OCI-LY7 (cell line): ENCODE measurements around the gene PPL. TPM values are rescaled to one million over a fixed set of nuclear protein-coding genes. Genes with fewer than 3 reads are reported as not detected.
A peak's percentile ranks its signal among the peaks of the same experiment; 100 is the strongest.

Experiments
- BruUV-seq: library from RNA; stranded (reverse); fragments of 400-500 nt; replicated peaks from 2 replicates; lab custom pipeline; 2021; lab: Mats Ljungman, UMichigan
- CTCF ChIA-PET: fragments of 300-600 bp; sonication (Branson Sonifier 250); formaldehyde crosslinking; loops from one replicate; lab custom pipeline; 2022; ENCODE audit warnings: antibody characterized with exemption; ENCODE audit not compliant: unreplicated experiment; lab: Charles Lee
- POLR2A ChIA-PET: fragments of 300-600 bp; sonication (Branson Sonifier 250); formaldehyde crosslinking; loops from one replicate; lab custom pipeline; 2022; ENCODE audit warnings: antibody characterized with exemption; lab: Charles Lee
- DNase-seq: peaks from one replicate; pipeline ENCODE4 v3.0.0-alpha.2; 2015; ENCODE audit warnings: low spot score
- H2AFZ ChIP-seq: fragments of 200-600 bp; sonication (generic), shearing (Covaris generic); 2 replicates; pipeline ENCODE4 v1.6.1; 2014; ENCODE audit warnings: mild to moderate bottlenecking, antibody characterized with exemption, low read length, moderate library complexity
- H3K27ac ChIP-seq: fragments of 200-600 bp; sonication (generic); 2 replicates; pipeline ENCODE4 v1.5.1; 2014; ENCODE audit warnings: mixed run types, low read depth, mild to moderate bottlenecking, moderate library complexity, low read length, inconsistent platforms; ENCODE audit not compliant: poor library complexity, severe bottlenecking
- H3K36me3 ChIP-seq: fragments of 200-600 bp; sonication (generic); 2 replicates; pipeline ENCODE4 v1.6.1; 2014; ENCODE audit warnings: mild to moderate bottlenecking, antibody characterized with exemption, low read length, moderate library complexity, mixed read lengths; ENCODE audit not compliant: insufficient read depth
- H3K4me1 ChIP-seq: fragments of 200-600 bp; sonication (generic); 2 replicates; pipeline ENCODE4 v1.5.1; 2014; ENCODE audit warnings: mild to moderate bottlenecking, low read length; ENCODE audit not compliant: insufficient read depth, poor library complexity, severe bottlenecking
- H3K4me2 ChIP-seq: fragments of 200-600 bp; sonication (generic); 2 replicates; pipeline ENCODE4 v1.6.1; 2014; ENCODE audit warnings: mild to moderate bottlenecking, low read length
- H3K4me3 ChIP-seq: fragments of 200-600 bp; sonication (generic); 2 replicates; pipeline ENCODE4 v1.5.1; 2014; ENCODE audit warnings: mild to moderate bottlenecking, low read depth, low read length; ENCODE audit not compliant: poor library complexity, severe bottlenecking
- H3K79me2 ChIP-seq: fragments of 200-600 bp; sonication (generic); 2 replicates; pipeline ENCODE4 v1.6.1; 2016; ENCODE audit warnings: low read depth, mild to moderate bottlenecking, low read length, moderate library complexity, mixed read lengths; ENCODE audit not compliant: insufficient read depth
- H3K9me2 ChIP-seq: fragments of 200-600 bp; sonication (generic); 2 replicates; pipeline ENCODE4 v1.6.1; 2016; ENCODE audit warnings: mild to moderate bottlenecking, low read length, mixed read lengths; ENCODE audit not compliant: insufficient read depth
- H3K9me3 ChIP-seq: fragments of 200-600 bp; sonication (generic); 2 replicates; pipeline ENCODE4 v1.6.1; 2014; ENCODE audit warnings: mild to moderate bottlenecking, mixed run types, low read length, mixed read lengths
- H4K20me1 ChIP-seq: fragments of 200-600 bp; sonication (generic); 2 replicates; pipeline ENCODE4 v1.6.1; 2014; ENCODE audit warnings: mild to moderate bottlenecking, antibody characterized with exemption, low read length, moderate library complexity, mixed read lengths; ENCODE audit not compliant: insufficient read depth
- EZH2phosphoT487 ChIP-seq: fragments of 200-600 bp; sonication (generic); IDR thresholded peaks from 2 replicates; pipeline ENCODE4 v1.6.1; 2018; ENCODE audit warnings: low read depth, borderline replicate concordance, mild to moderate bottlenecking, mixed run types, antibody characterized with exemption, low read length, moderate library complexity, mixed read lengths
- intact Hi-C: fragments of 100-400 bp; cut with micrococcal nuclease; formaldehyde crosslinking; loops from one replicate; pipeline ENCODE4 v1.10.0; 2022; ENCODE audit not compliant: unreplicated experiment
- total RNA-seq, 2 experiments: library from RNA; depleted of rRNA in 1 of 2; stranded (reverse); fragments of >200 nt in 1 of 2; shearing (Covaris generic) in 1 of 2; gene quantifications; 2 replicates each; pipeline ENCODE4 v1.2.3, GENCODE V29; 2014 to 2022
- TF ChIP-seq, protein P1 (sequence below): fragments of 200-600 bp; sonication (generic); conservative IDR thresholded peaks from 2 replicates; pipeline ENCODE4 v1.5.1; 2014; ENCODE audit warnings: mild to moderate bottlenecking, antibody characterized with exemption, low read length, moderate library complexity, mixed read lengths

The PPL gene
- total RNA-seq, 2 experiments from 2014 or later, result not detected

DNA sequence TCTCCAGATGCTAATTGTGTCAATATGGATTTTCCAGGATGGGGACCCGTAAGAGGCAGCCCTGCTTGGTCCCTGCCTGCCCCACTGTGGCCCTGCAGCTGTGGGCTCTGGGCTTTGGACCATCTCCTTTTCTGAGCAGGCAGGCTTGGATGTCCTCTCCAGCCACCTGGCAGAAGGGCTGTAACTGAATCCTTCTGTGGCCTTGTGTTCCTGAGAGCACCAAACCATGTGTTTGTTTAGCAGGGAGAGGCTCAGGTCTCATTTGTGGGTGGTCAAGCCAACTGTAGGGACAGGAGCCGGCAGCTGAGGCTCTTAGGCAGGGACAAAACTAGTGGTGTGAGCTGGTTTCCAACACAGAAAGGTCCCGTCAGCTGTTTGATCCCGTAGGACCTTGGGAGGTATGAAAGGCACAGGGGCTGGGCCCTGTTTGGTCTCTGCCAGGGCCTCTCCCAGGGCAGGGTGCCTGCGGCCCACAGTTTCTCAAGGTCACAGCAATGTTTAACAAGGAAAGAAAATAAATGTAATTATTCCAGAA is 39.7 kb upstream of the PPL start:
- peaks cover 8% of the 10 kb centered on the region for H3K9me3 ChIP-seq
- no peaks in the 10 kb centered on the region for H3K9me2 ChIP-seq
- ChIA-PET POLR2A (interaction anchor here (0.6 to 1.0 kb wide), 2 partner anchors 11 to 698 kb away, joined by 4 read pairs; no protein-coding TSS in a partner anchor), CTCF (no interaction called here)
- H2AFZ ChIP-seq, result no peak overlapping the region
- H4K20me1 ChIP-seq, result no peaks in the 10 kb centered on the region
- TF ChIP-seq EZH2phosphoT487, result no peak
- TF ChIP-seq, protein P1, sequence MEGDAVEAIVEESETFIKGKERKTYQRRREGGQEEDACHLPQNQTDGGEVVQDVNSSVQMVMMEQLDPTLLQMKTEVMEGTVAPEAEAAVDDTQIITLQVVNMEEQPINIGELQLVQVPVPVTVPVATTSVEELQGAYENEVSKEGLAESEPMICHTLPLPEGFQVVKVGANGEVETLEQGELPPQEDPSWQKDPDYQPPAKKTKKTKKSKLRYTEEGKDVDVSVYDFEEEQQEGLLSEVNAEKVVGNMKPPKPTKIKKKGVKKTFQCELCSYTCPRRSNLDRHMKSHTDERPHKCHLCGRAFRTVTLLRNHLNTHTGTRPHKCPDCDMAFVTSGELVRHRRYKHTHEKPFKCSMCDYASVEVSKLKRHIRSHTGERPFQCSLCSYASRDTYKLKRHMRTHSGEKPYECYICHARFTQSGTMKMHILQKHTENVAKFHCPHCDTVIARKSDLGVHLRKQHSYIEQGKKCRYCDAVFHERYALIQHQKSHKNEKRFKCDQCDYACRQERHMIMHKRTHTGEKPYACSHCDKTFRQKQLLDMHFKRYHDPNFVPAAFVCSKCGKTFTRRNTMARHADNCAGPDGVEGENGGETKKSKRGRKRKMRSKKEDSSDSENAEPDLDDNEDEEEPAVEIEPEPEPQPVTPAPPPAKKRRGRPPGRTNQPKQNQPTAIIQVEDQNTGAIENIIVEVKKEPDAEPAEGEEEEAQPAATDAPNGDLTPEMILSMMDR, result no peak
- peak overlapping the region; percentile 25 for H3K4me2 ChIP-seq
- BruUV-seq, result no TSS peak
- peaks cover 30% of the 10 kb centered on the region for H3K4me1 ChIP-seq
- H3K36me3 ChIP-seq, result no peaks in the 10 kb centered on the region; the same call in 1 of the 2 replicates
- H3K4me3 ChIP-seq, result no peak overlapping the region
- intact Hi-C loops, result no loop called here
- no peaks in the 10 kb centered on the region for H3K79me2 ChIP-seq
- H3K27ac ChIP-seq, result peak overlapping the region; percentile 80
- no peak for DNase-seq

DNA sequence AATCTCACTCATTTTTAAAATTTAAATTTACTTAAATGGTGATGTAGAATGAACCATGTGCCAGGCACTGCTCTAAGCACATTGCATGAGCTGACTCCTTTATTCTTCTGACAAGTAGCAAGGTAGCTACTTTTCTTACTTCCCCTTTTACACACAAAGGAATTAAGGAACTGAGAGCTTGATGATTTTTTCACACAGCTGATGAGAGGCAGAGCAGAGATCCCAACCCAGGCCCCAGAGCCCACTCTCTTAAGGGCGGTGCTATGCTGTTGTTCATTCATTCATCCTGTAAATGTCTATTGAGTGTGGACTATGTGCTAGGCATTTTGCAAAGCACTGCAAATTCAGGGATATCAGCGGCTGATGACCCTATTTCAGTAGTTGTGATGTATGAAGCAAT is 39.1 kb upstream of the PPL start:
- Histone ChIP-seq H3K36me3 (no peaks in the 10 kb centered on the region; the same call in 1 of the 2 replicates), H3K4me1 (peaks cover 30% of the 10 kb centered on the region), H3K79me2 (no peaks in the 10 kb centered on the region), H3K9me2 (no peaks in the 10 kb centered on the region), H3K9me3 (peaks cover 8% of the 10 kb centered on the region), H3K4me2 (peak overlapping the region; percentile 54), H3K4me3 (peak overlapping the region; percentile 2), H3K27ac (peak overlapping the region; percentile 80), H4K20me1 (no peaks in the 10 kb centered on the region), H2AFZ (peak overlapping the region; percentile 56; the same call in 1 of the 2 replicates)
- POLR2A ChIA-PET, result interaction anchor here (0.6 to 1.0 kb wide), 3 partner anchors 11 to 697 kb away, joined by 4 read pairs; no protein-coding TSS in a partner anchor
- intact Hi-C loops, result no loop called here
- DNase-seq, result peak; percentile 96
- CTCF ChIA-PET, result interaction anchor here (0.6 kb wide), 1 partner anchor 339 kb away, joined by 3 read pairs; no protein-coding TSS in a partner anchor
- BruUV-seq, result no TSS peak
- no peak for TF ChIP-seq EZH2phosphoT487
- TF ChIP-seq, protein P1, result no peak

DNA sequence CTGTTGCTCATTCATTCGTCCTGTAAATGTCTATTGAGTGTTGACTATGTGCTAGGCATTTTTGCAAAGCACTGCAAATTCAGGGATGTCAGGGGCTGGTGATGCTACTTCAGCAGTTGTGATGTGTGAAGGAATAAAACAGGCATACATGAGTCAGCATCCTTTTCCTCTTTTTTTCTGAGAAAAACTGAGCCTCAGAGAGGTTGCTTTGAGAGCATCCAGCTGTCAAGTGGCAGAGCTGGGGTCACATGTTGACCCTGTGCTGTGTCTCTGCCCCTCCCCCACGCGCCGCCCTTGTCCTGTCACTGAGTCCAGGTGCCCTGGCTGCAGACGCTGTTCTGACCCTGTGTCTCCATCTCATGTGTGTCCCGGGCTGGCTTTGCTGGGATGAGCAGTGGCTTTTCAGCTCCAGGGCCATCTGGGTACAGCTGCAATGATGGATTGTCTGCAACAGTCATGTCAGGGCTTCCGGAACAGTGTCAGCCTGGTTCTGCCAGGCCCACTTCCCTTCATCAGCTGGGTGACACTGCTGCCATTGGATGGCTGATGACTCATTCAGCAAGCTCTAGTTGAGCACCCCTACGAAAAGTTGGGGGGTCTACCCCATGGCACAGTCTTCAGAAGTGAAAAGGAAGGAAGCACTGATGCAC is 36.1 kb upstream of the PPL start:
- TF ChIP-seq EZH2phosphoT487, result no peak
- TF ChIP-seq, protein P1, result no peak
- Histone ChIP-seq H3K27ac (no peak overlapping the region), H3K79me2 (no peaks in the 10 kb centered on the region), H3K9me3 (peaks cover 8% of the 10 kb centered on the region), H3K4me3 (no peak overlapping the region), H3K9me2 (no peaks in the 10 kb centered on the region), H2AFZ (no peak overlapping the region), H4K20me1 (no peaks in the 10 kb centered on the region), H3K4me1 (peaks cover 54% of the 10 kb centered on the region), H3K36me3 (no peaks in the 10 kb centered on the region; the same call in 1 of the 2 replicates), H3K4me2 (no peak overlapping the region)
- BruUV-seq, result no TSS peak
- ChIA-PET POLR2A (no interaction called here), CTCF (no interaction called here)
- DNase-seq, result no peak
- intact Hi-C loops, result no loop called here
